Neural progenitor cell (in vitro differentiated cells): ENCODE results near the gene TGFB2. TPM values are rescaled to one million over a fixed set of nuclear protein-coding genes. Genes with fewer than 3 reads are reported as not detected.

Experiments
- DNase-seq: peaks from one replicate; pipeline ENCODE4 v3.0.0-alpha.2; 2016; ENCODE audit warnings: low spot score
- H2AFZ ChIP-seq: fragments of 200-600 bp; sonication (generic); replicated peaks from 2 replicates; pipeline ENCODE4 v1.6.1; 2016; ENCODE audit warnings: antibody characterized with exemption
- H3F3A ChIP-seq: fragments of 200-600 bp; sonication (generic); 2 replicates; pipeline ENCODE4 v1.6.1; 2016; ENCODE audit warnings: antibody characterized with exemption, low read depth
- H3K27ac ChIP-seq: fragments of 200-600 bp; sonication (generic); 2 replicates; pipeline ENCODE4 v1.5.1; 2016; ENCODE audit warnings: mild to moderate bottlenecking
- H3K27me3 ChIP-seq: fragments of 200-600 bp; sonication (generic); 2 replicates; pipeline ENCODE4 v1.6.1; 2016; ENCODE audit warnings: mild to moderate bottlenecking, moderate library complexity
- H3K36me3 ChIP-seq: fragments of 200-600 bp; sonication (generic); 2 replicates; pipeline ENCODE4 v1.5.1; 2016
- H3K4me1 ChIP-seq: fragments of 200-600 bp; sonication (generic); 2 replicates; pipeline ENCODE4 v1.6.1; 2016; ENCODE audit warnings: mixed run types
- H3K4me2 ChIP-seq: fragments of 200-600 bp; sonication (generic); 2 replicates; pipeline ENCODE4 v1.6.1; 2016
- H3K4me3 ChIP-seq: fragments of 200-600 bp; sonication (generic); 2 replicates; pipeline ENCODE4 v1.5.1; 2016
- H3K79me2 ChIP-seq: fragments of 200-600 bp; sonication (generic); 2 replicates; pipeline ENCODE4 v1.6.1; 2016; ENCODE audit warnings: low read depth
- H3K9ac ChIP-seq: fragments of 200-600 bp; sonication (generic); 2 replicates; pipeline ENCODE4 v1.6.1; 2016
- H3K9me3 ChIP-seq: fragments of 200-600 bp; sonication (generic); 2 replicates; pipeline ENCODE4 v1.5.1; 2016; ENCODE audit warnings: low read depth
- H4K20me1 ChIP-seq: fragments of 200-600 bp; sonication (generic); 2 replicates; pipeline ENCODE4 v1.6.1; 2016; ENCODE audit warnings: low read depth
- H3K27ac Mint-ChIP-seq: 3 replicates; pipeline ENCODE4 v1.8.0; 2021; ENCODE audit warnings: mixed read lengths
- H3K27me3 Mint-ChIP-seq: 2 replicates; pipeline ENCODE4 v1.8.0; 2022; ENCODE audit warnings: low read depth, mild to moderate bottlenecking, inconsistent platforms, moderate library complexity, mixed read lengths; ENCODE audit not compliant: insufficient read depth
- H3K36me3 Mint-ChIP-seq: 3 replicates; pipeline ENCODE4 v1.8.0; 2021; ENCODE audit warnings: mixed read lengths
- H3K4me1 Mint-ChIP-seq: 3 replicates; pipeline ENCODE4 v1.8.0; 2021; ENCODE audit warnings: mixed read lengths
- H3K4me3 Mint-ChIP-seq: 3 replicates; pipeline ENCODE4 v1.8.0; 2021; ENCODE audit warnings: mild to moderate bottlenecking, moderate library complexity, mixed read lengths
- H3K9me3 Mint-ChIP-seq: 3 replicates; pipeline ENCODE4 v1.8.0; 2020; ENCODE audit warnings: mixed read lengths
- CTCF ChIP-seq: fragments of 200-600 bp; sonication (generic); IDR thresholded peaks from 2 replicates; pipeline ENCODE4 v1.5.1; 2017; ENCODE audit warnings: antibody characterized with exemption, mild to moderate bottlenecking
- EZH2 ChIP-seq: fragments of 200-600 bp; sonication (generic); IDR thresholded peaks from 2 replicates; pipeline ENCODE4 v1.6.1; 2017; ENCODE audit warnings: antibody characterized with exemption, mild to moderate bottlenecking, moderate library complexity
- EZH2phosphoT487 ChIP-seq: fragments of 200-600 bp; sonication (generic); IDR thresholded peaks from 2 replicates; pipeline ENCODE4 v1.6.1; 2017; ENCODE audit warnings: antibody characterized with exemption
- total RNA-seq: library from RNA; depleted of rRNA; stranded (reverse); fragments of >200 nt; gene quantifications from 2 replicates; pipeline ENCODE4 v1.2.3, GENCODE V29; 2015; ENCODE audit warnings: low replicate concordance

TGFB2 gene
- total RNA-seq, 1 donor from 2014 or later = 1.9 TPM

- Histone ChIP-seq H3K4me1 (no peaks in the 10 kb centered on the region), H3F3A (no peaks in the 10 kb centered on the region), H3K4me3 (no peak overlapping the region), H3K36me3 (peaks cover 5% of the 10 kb centered on the region), H2AFZ (no peak overlapping the region), H3K4me2 (no peak overlapping the region), H3K27ac (no peak overlapping the region), H3K79me2 (no peaks in the 10 kb centered on the region), H3K9ac (no peak overlapping the region), H3K9me3 (no peaks in the 10 kb centered on the region), H4K20me1 (no peaks in the 10 kb centered on the region), H3K27me3 (no peaks in the 10 kb centered on the region)
- no peaks in the 10 kb centered on the region for H3K4me1 Mint-ChIP-seq
- H3K27me3 Mint-ChIP-seq = no peaks in the 10 kb centered on the region
- TF ChIP-seq EZH2phosphoT487 (no peak), EZH2 (no peak)
- peak overlapping the region; percentile 34 for H3K27ac Mint-ChIP-seq
- no peaks in the 10 kb centered on the region for H3K9me3 Mint-ChIP-seq
- DNase-seq = no peak
- H3K4me3 Mint-ChIP-seq = no peak overlapping the region
- H3K36me3 Mint-ChIP-seq = peaks cover 12% of the 10 kb centered on the region
Measured at GRCh38 chr1:218322762-218323161, 22.4 kb upstream of the TGFB2 start.

GRCh38 chr1:218323568-218324225 lies 21.4 kb upstream of the TGFB2 start:
- H3K27ac Mint-ChIP-seq = no peak overlapping the region
- Histone ChIP-seq H3F3A (no peaks in the 10 kb centered on the region), H3K4me1 (no peaks in the 10 kb centered on the region), H4K20me1 (no peaks in the 10 kb centered on the region), H3K27ac (no peak overlapping the region), H3K27me3 (no peaks in the 10 kb centered on the region), H2AFZ (no peak overlapping the region), H3K36me3 (peaks cover 5% of the 10 kb centered on the region), H3K9me3 (no peaks in the 10 kb centered on the region), H3K79me2 (no peaks in the 10 kb centered on the region), H3K4me2 (no peak overlapping the region), H3K9ac (no peak overlapping the region), H3K4me3 (no peak overlapping the region)
- DNase-seq = no peak
- H3K36me3 Mint-ChIP-seq = peaks cover 12% of the 10 kb centered on the region
- H3K4me3 Mint-ChIP-seq = no peak overlapping the region
- peaks cover 1% of the 10 kb centered on the region for H3K27me3 Mint-ChIP-seq
- H3K9me3 Mint-ChIP-seq = no peaks in the 10 kb centered on the region
- no peaks in the 10 kb centered on the region for H3K4me1 Mint-ChIP-seq
- TF ChIP-seq EZH2phosphoT487 (no peak), CTCF (no peak), EZH2 (no peak)

- TF ChIP-seq EZH2 (no peak), EZH2phosphoT487 (no peak), CTCF (no peak)
- no peak overlapping the region for H2AFZ ChIP-seq
- no peaks in the 10 kb centered on the region for H3K4me1 Mint-ChIP-seq
- H3K4me3 Mint-ChIP-seq = no peak overlapping the region
- H3F3A ChIP-seq = no peaks in the 10 kb centered on the region
- no peak overlapping the region for H3K9ac ChIP-seq
- H3K36me3 ChIP-seq = peaks cover 5% of the 10 kb centered on the region
- no peaks in the 10 kb centered on the region for H3K27me3 ChIP-seq
- H3K79me2 ChIP-seq = no peaks in the 10 kb centered on the region
- peaks cover 12% of the 10 kb centered on the region for H3K36me3 Mint-ChIP-seq
- H3K4me1 ChIP-seq = no peaks in the 10 kb centered on the region
- no peaks in the 10 kb centered on the region for H3K9me3 ChIP-seq
- no peaks in the 10 kb centered on the region for H4K20me1 ChIP-seq
- H3K27ac ChIP-seq = no peak overlapping the region
- H3K27me3 Mint-ChIP-seq = peaks cover 3% of the 10 kb centered on the region
- H3K4me3 ChIP-seq = no peak overlapping the region
- H3K4me2 ChIP-seq = no peak overlapping the region
- H3K9me3 Mint-ChIP-seq = no peaks in the 10 kb centered on the region
- H3K27ac Mint-ChIP-seq = no peak overlapping the region
- no peak for DNase-seq
Measured at GRCh38 chr1:218324226-218324580, 20.9 kb upstream of the TGFB2 start.

- H3K4me3 ChIP-seq = no peak overlapping the region
- H3K27me3 ChIP-seq = no peaks in the 10 kb centered on the region
- TF ChIP-seq EZH2phosphoT487 (no peak), EZH2 (no peak), CTCF (no peak)
- no peak overlapping the region for H3K27ac Mint-ChIP-seq
- H3K27me3 Mint-ChIP-seq = peaks cover 3% of the 10 kb centered on the region
- no peaks in the 10 kb centered on the region for H3K4me1 ChIP-seq
- H3K9ac ChIP-seq = no peak overlapping the region
- no peaks in the 10 kb centered on the region for H4K20me1 ChIP-seq
- no peak for DNase-seq
- H3K4me2 ChIP-seq = no peak overlapping the region
- H3K4me1 Mint-ChIP-seq = no peaks in the 10 kb centered on the region
- H3K36me3 ChIP-seq = no peaks in the 10 kb centered on the region
- no peak overlapping the region for H3K4me3 Mint-ChIP-seq
- H3K9me3 Mint-ChIP-seq = no peaks in the 10 kb centered on the region
- no peaks in the 10 kb centered on the region for H3F3A ChIP-seq
- no peak overlapping the region for H3K27ac ChIP-seq
- H3K79me2 ChIP-seq = no peaks in the 10 kb centered on the region
- no peaks in the 10 kb centered on the region for H3K9me3 ChIP-seq
- peaks cover 7% of the 10 kb centered on the region for H3K36me3 Mint-ChIP-seq
- H2AFZ ChIP-seq = no peak overlapping the region
Measured at GRCh38 chr1:218328769-218329168, 16.4 kb upstream of the TGFB2 start.
